ENCODE results near the gene CDKAL1. TPM values are rescaled to one million over a fixed set of nuclear protein-coding genes. Genes with fewer than 3 reads are reported as not detected.

The CDKAL1 gene
- total RNA-seq, 1 experiment from 2014 or later = 22.3 TPM

DNA sequence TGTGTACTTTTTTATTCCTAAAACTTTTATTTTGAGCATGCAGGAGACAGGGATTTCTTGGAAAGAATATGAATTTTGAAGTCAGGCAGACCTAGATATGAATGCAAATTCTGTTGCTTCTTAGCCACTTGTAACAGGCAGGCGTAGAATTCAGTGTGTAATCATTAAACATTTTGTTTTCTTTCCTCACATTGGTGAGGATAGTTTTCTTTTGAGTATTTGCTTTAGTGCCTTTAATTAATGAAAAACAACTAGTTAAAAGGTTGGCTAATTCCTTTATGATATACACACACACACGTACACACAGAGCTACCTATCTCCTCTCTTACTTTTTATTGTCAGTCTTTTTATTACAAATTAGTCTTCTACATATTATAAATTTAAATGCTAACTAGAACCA lies 342.3 kb downstream of the CDKAL1 start:
- DNase-seq (ENCODE audit: low read depth) = no peak

DNA sequence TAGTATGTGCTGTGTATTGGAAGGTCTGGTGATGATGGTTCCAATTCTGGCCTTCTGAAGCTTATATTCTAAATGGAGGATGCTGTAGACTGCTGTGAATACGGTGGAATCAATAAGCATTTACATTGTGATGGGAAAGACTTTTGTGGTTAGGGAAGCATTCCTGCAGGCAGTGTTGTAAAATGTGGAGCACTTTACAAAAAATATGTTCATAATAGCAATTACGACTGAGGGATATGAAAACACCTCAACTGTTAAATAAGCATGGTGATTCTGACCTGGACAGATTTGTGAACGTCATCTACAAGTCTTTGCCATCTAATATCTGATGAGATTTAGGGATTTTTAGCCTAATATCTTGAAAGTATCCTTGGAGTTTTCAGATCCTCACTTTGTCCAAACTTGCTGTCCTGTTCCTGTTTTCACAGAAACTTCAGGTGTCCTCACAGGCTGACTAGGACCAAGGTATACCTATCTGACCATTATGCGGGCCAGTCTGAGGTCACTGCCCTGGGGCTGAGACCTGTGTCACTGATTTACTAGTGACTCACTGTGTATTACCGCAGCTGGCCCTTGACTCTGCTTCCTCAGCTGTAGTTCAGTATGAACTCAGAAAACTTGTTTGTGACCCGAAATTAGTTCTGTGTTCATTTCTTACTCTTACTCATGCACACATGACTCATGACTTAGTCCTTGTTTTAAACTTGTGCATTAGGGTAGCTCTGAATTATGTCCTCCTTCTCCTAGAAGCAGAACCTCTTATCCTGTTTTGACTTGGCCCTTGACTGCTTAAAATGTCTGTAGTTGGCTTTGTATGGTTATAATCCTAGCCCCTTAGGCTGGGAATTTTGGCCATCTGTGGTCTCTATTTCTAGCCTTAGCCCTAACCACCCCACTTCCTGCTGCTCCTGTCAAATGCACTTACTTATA lies 343.0 kb downstream of the CDKAL1 start:
- DNase-seq (ENCODE audit: low read depth) = peak; percentile 97

DNA sequence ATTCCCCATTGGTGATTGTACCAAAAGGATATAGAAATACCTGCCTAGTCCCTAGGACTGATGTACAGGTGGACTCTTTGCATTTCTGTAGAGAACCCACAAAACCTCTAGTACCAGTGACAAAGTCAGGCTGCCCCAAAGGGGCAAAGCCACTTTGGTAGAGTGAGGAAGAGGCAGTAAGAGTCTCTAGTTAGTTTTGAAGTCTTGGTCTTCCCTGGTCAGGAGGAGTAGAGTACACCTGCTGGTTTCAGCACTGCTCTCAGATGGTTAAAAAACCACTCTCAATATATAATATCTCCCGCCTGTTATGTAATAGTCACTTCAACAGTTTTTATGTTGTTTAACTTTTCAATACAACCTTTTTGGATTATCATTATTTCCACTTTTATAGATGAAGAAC lies 344.9 kb downstream of the CDKAL1 start:
- no peak for DNase-seq (ENCODE audit: low read depth)

DNA sequence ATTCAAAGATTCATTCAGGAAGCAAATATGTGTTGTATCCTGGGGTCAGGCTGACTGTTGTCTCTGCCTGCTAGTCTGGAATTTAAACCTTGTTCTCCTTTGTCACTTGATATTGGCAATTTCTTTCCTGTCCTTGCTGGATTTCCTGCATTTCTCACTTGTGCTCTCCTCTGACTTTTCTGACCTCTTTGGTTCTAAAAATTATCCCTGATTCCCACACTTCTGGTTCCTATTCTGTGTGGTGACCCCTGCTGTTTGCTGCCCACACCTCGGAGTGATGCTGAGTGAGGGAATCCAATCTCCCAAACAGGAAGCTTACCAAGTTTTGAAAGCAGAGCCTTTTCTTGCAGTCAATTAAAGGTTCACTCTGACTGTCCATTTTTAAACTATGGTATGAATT lies 345.3 kb downstream of the CDKAL1 start:
- peak; percentile 22 for DNase-seq (ENCODE audit: low read depth)

DNA sequence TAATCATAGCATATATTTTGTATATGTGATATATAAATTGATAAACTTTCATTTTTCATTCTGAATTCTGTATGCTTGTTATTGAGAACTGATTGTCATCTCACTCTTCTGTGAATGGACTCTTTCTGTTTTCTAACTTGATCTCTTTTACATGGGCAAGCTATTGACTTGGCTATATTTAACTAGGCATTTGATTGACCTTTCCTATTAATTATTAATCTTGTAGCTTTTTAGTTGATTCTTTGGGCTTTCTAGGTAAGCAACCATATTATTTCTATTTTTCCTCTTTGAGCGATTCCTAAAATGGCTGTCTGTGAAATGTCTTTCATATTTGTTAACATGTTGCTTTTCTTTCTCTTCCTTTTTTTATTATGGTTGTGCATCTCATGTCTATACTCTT lies 347.1 kb downstream of the CDKAL1 start:
- DNase-seq (ENCODE audit: low read depth) = no peak

DNA sequence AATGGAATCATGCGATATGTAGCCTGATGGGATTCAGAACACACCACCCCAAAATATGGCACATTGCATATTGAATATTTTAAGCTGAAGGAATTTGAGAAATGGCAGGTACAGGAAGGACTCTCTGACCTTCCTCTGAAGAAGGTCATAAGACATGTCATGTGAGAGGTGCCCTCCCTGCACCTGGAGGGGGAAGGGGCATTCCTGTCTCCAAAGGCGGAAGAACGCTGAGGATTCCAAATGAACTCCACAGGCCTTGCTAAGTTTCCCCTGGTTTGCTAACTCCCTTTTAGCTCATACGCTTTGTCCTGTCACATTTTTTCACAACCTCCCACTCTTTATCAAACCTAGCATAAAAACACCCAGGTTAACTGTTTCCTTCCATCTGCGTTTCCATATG lies 347.8 kb downstream of the CDKAL1 start:
- DNase-seq (ENCODE audit: low read depth) = no peak

DNA sequence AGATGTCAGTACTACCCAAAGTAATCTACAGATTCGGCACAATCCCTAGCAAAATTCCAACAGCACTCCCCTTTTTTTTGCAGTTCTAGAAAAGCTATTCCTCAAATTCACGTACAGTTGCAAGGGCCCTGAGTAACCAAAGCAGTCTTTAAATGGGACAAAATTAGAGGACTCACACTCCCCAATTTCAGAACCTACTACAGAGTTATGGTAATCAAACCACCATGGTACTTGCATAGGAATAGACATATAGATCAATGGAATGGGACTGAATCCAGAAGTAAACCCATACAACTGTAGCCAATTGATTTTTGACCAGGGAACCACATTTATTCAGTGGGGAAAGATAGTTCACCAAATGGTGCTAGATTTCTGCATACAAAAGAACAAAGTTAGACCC lies 350.8 kb downstream of the CDKAL1 start:
- DNase-seq (ENCODE audit: low read depth) = no peak

DNA sequence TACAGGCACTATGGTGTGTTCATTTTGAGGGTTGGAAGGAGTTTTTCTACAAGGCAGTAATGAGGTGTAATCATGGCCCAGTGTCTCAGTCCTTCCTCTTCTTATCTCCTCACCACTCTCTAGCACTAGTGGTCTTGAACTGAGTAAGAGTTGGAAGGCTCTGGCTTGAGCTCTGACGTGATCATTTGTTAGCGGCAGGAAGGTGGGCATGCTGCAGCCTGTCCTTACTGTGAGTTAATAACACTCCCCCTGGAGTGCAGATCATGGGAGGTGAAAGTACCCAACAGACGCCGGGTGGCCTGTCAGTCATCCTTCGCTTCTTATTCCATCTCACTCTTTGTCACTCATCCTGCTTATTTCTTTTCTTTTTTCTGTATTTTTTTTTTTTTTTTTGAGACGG lies 356.9 kb downstream of the CDKAL1 start:
- no peak for DNase-seq (ENCODE audit: low read depth)

DNA sequence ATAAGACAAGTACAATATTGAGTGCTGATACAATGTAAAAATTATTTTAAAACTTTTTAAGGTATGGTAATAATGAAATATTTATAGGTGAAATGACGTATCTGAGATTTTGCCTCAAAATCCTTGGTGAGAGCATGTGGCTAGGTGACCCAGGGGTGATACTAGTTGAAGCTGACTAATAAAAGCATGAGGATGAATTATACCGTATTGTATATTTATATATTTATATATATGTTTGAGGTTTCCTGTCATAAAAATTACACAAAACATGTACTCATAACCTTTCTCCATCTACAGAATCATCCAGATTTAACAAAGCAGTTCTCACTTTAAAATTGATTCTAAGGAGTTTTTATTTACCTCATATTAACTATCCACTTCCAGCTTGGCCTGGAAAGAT lies 358.1 kb downstream of the CDKAL1 start:
- DNase-seq (ENCODE audit: low read depth) = no peak

DNA sequence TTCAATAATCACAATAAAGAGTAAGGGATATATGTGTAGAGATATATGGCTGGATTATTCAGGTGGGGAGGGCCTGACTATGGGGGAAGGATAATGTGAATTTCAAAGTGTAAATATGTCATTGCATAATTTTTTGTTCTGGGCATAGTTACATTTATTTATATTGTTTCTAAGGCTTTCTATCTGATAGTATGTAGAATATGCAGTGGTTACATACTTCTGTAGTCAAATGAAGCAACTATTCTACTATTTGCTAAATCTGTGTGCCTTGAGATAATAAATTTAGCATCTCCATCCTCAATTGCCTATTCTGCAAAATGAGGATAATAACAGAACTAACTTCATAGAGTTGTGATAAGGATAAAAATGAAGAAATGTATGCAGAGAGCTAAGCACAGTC lies 359.2 kb downstream of the CDKAL1 start:
- DNase-seq (ENCODE audit: low read depth) = no peak

DNA sequence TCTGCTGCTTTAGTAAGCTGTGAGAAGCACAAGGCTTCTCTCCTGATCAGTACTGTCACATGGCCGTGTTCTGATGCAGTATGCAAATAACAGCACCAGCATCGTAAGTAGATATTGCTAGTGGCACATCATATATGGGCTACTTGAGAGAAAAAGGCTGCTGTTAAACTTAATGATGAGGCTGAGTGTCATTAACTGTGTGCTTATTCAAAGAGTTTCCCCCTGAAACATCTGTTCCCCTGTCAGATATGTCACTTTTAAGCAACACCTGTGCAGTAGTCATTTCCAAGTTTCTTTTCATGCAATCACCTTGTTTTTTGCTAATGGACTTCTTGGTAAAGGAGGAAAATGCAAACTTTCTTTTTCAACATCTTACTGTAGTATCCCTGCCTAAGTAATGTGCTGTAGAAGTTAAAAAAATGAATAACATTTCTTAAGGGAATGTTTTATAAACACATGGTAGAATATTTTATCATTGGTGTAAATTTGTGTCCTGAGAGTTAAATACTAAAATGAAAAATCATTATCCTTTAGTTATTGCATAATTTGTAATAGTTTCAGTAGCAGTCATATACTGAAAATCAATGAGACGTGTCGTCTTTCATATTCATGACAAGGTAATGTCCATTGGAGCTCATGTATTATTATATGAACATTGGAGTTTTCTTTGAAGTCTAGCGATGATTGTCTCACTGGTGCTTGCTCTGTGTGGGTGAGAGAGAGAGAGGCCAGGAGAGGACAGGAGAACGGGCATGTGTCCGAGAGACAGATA lies 366.3 kb downstream of the CDKAL1 start:
- DNase-seq (ENCODE audit: low read depth) = no peak

DNA sequence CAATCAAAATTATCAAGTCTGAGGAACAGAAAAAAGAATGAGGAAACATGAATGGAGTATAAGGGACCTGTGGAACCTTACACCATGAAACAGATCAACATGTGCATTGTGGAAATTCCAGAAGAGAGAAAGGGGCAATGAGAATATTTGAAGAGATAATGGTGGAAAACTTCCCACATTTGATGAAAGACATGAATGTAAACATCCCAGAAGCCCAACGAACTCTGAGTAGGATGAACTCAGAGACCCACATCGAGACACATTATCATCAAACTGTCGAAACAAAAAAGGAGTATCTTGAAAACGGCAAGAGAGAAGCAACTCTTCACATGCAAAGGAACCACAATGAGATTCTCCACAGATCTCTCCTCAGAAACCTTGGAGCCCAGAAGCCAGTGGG lies 371.1 kb downstream of the CDKAL1 start:
- no peak for DNase-seq (ENCODE audit: low read depth)

DNA sequence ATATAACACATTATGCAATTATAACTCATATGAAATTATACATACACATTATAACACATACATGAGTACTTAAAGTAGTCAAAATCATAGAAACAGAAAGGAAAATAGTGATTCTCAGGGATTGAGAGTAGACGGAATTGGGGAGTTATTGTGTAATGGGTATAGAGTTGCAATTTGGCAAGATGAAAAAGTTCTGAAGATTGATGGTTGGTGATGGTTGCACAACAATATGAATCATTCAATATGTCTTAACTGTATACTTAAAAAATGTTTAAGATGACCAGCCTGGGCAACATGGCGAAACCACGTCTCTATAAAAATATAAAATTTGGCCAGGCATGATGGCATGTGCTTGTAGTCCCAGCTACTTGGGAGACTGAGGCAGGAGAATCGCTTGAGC lies 372.7 kb downstream of the CDKAL1 start:
- DNase-seq (ENCODE audit: low read depth) = peak; percentile 50

DNA sequence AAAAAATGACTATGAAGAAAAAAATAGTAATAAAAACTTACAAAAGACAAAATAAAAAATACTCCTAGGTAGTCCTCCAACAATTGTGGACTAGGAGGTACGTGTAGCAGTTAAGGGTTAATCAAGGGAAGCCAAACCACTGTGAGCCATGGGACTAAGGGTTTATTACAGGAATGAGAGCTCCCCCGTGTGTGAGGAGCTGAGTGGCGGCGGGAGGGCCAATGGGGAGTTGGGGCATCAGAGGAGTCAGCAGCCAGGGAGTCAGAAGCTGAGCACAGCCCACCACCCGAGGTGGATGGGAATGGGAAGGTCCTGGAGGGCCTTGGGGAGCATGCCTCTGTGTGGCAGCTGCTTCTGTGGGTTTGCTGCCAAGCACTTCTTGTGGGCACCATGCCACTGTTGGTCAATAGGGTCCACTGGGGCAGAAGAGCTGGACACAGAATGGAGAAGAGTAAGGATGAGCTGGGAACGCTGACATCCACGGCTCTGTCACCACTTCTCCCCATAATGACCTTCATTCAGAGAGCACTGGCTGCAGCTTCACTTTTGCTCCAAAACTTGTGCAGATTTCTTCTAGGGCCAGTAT lies 373.3 kb downstream of the CDKAL1 start:
- DNase-seq (ENCODE audit: low read depth) = no peak

DNA sequence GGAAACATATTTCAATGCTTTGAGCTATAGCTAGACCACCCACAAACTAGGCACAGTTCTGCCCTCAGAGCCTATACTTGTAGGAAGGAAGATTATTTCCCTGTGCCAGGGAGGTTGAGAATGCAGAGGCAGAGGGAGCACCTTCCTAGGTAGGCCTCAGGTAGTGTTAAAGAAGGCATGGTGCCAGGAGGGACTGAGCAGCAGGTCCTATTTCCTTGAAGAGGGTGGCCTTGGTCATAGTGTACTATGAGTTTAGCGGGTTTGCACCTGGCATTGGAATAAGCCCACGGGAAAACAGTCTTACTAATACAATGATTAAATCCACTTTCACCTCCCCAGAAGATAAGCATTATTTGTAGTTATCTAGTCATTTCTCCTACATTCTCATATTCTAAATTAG lies 375.4 kb downstream of the CDKAL1 start:
- no peak for DNase-seq (ENCODE audit: low read depth)

DNA sequence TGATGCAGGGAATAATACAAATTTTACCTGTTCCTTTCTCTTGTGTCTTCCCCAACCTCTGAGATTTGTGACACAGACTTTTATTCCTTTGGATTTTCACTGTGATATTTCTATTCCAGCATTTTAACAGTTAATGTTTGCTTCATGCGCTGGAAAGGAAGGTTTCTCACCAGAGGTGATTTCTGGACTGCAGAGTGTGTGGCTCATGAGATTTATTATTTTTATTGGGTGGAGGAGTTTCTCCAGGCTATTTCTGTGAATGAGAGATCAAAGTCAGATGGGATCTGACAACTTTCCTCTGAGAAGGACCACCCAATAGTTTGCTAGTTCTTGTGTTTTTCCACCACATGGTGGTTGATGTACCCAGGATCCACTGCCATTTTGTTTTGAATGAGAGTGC lies 377.5 kb downstream of the CDKAL1 start:
- no peak for DNase-seq (ENCODE audit: low read depth)

DNA sequence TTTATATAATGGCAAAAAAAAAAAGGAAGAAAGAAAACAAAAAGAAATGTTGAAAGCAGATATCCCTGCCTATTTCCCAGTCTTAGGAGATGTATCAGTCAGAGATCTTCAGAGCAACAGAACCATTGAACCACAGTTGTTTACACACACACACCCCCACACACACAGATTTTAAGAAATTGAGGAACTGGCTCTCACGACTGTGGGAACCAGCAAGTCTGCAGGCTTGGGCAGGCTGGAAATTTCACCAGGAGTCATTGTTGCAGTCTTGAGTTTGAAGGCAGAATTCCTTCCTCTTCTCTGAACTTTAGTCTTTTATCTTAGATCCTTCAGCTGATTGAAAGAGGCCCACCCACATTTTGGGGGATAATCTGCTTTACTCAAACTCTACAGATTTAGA lies 380.9 kb downstream of the CDKAL1 start:
- DNase-seq (ENCODE audit: low read depth) = no peak

DNA sequence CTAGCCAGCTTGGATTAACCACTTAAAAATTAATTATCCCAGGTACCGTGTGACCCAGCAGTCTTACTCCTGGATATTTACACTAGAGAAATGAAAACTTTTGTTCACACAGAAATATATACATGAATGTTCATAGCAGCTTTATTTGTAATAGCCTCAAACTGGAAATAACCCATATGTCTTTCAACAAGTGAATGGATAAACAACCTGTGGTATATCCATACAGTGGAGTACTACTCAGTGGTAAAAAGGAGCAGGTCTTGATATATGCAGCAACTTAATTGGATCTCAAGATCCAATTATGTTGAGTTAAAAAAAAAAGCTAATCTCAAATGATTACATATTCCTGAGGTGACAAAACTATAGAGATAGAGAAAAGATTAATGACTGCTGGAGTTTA lies 381.4 kb downstream of the CDKAL1 start:
- DNase-seq (ENCODE audit: low read depth) = no peak

DNA sequence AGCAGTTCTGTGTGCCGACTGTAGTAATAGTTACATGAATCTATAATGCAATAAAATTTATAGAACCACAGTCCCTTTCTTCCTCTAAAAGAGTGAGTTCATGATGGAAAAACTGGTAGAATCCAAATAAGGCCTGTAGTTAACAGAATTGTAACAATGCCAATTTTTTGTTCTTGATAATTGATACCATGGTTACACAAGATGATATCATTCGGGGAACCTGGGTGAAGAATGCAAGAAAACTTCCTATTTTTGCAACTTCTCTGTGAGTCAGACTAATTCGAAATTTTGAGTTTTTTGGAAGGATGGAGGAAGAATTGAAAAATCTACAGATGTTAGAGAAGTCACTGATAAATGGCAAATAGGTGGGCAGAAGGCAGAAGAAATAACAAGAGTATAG lies 381.8 kb downstream of the CDKAL1 start:
- DNase-seq (ENCODE audit: low read depth) = peak; percentile 5

DNA sequence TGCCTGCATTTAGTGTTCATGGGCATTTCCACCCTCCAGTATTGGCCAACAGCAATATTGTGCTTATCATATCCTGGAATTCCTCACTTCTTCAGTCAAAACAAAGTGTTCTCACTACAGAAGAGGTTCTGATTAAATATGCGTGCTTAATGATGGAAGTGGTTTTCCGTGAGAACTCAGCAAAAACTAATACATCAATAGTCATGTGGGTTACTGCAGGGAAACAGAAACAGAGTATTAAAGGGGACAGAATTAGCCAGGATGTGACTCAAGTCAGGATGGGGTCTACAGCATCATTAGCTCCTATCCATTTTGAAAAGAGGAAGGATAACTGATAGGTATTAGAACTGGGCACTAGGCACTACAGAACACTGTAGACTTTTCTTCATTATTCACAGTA lies 384.6 kb downstream of the CDKAL1 start:
- no peak for DNase-seq (ENCODE audit: low read depth)

DNA sequence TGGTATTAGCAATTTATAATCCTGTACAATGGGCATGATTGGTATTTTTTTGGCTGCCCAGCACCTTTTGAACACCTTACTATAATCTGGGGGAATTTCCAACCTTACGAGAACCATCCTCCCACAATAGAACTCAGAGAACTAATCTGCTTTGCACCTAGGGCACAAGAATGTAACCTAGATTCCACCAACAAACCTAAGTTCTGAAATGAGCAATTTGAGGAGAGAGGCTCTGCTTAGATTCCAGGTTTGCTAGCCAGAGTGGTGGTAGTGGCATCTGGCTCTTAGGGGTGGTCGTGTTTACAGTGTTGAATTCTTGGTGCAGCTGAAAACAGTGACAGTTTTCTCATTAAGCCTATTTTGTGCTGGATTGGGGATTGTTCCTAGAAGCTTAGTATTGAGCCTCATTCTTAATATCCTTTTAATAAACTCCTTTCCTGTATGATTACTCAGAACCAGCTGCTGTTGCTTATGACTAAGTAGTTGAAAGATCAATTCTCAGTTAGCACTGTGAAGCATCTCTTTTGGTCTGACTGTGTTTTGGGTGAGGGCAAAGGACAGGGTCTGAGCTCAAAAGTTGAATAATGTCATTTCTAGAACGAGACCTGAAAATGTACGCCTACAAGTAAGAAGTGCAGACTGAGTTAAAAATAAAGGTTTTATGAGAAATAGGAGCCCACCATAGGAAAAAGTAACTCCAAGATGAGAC lies 385.6 kb downstream of the CDKAL1 start:
- DNase-seq (ENCODE audit: low read depth) = no peak

DNA sequence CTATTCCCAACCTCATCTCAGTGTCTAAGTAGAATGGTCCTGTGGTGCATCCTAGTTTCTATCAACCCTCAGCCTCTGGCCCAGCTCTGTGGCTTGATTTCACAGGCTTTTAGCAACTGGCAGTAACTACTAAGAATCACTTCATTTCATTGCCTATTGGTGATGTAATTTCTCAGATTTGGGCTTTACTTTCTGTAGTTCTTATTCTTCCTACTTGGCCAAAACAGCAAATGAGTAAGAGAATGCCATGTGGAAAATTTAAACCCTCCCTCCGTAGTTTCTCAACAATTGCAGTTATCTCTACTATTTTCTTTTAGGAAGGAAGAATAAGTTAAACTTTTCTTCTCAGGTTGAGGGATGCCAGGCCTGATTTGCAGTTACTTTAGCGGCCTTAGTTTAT lies 387.3 kb downstream of the CDKAL1 start:
- DNase-seq (ENCODE audit: low read depth) = no peak

Measured in RPMI7951 (cell line).